ENCODE measurements around the gene DNM3. TPM values are rescaled to one million over a fixed set of nuclear protein-coding genes. Genes with fewer than 3 reads are reported as not detected.

DNM3 gene
- total RNA-seq, 1 donor: 2.0 TPM

DNA sequence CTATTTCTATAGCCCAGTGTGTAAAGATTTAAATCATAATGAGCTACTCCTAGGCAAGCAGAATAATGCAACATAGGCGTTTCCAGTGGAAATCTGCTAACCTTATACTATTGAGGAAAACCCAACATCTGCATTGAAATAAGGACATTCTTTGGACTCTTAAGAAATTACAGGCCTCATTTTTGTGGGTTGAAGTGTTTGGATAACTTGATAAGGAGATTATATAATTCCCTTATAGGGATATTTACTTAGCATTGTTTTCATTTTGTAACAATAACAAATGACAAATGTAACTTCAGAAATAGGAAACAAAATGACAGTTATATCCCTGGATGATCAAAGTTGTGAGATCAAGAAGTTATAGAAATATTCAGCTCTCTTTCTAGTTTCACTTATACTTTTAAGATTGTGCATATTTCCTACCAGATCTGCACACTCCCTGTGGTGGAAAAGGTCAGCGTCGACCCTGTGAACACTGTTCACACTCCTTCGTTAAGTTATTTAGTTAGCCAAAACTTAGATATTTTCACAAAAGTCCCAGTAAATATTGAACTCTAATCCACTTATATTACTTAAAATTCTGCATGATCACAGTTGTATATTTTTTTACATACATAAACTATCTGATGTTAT lies 294.8 kb downstream of the DNM3 start:
- TF ChIP-seq, protein P1, sequence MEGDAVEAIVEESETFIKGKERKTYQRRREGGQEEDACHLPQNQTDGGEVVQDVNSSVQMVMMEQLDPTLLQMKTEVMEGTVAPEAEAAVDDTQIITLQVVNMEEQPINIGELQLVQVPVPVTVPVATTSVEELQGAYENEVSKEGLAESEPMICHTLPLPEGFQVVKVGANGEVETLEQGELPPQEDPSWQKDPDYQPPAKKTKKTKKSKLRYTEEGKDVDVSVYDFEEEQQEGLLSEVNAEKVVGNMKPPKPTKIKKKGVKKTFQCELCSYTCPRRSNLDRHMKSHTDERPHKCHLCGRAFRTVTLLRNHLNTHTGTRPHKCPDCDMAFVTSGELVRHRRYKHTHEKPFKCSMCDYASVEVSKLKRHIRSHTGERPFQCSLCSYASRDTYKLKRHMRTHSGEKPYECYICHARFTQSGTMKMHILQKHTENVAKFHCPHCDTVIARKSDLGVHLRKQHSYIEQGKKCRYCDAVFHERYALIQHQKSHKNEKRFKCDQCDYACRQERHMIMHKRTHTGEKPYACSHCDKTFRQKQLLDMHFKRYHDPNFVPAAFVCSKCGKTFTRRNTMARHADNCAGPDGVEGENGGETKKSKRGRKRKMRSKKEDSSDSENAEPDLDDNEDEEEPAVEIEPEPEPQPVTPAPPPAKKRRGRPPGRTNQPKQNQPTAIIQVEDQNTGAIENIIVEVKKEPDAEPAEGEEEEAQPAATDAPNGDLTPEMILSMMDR (IDR thresholded peaks at IDR 0.05; ENCODE audit: insufficient read depth, low read length): no peak
- DNase-seq (ENCODE audit: low read depth): peak; percentile 93
- no peak overlapping the region for H3K4me3 ChIP-seq (ENCODE audit: low read depth, low read length)

DNA sequence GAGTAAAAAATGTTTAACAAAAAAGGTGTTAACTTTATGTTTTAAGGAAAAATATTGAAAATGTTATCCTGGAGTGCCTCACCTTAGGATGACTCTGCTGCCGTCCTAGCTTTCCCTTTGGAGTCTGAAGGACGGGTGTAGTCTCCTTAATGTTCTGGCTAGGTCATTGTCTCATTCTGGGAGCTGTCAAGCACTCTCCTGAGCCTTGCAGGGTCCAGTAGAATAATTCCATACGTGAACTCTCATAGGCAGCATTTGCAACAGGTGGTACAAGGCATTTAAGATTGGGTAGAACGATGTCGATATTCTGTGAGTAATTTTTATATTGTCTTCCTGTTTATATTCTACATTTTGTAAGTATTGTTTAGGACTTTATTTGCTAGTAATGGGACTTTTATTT lies 295.6 kb downstream of the DNM3 start:
- no peak overlapping the region for H3K4me3 ChIP-seq (ENCODE audit: low read depth, low read length)
- DNase-seq (ENCODE audit: low read depth): peak; percentile 42
- TF ChIP-seq, protein P1 (IDR thresholded peaks at IDR 0.05; ENCODE audit: insufficient read depth, low read length): no peak

DNA sequence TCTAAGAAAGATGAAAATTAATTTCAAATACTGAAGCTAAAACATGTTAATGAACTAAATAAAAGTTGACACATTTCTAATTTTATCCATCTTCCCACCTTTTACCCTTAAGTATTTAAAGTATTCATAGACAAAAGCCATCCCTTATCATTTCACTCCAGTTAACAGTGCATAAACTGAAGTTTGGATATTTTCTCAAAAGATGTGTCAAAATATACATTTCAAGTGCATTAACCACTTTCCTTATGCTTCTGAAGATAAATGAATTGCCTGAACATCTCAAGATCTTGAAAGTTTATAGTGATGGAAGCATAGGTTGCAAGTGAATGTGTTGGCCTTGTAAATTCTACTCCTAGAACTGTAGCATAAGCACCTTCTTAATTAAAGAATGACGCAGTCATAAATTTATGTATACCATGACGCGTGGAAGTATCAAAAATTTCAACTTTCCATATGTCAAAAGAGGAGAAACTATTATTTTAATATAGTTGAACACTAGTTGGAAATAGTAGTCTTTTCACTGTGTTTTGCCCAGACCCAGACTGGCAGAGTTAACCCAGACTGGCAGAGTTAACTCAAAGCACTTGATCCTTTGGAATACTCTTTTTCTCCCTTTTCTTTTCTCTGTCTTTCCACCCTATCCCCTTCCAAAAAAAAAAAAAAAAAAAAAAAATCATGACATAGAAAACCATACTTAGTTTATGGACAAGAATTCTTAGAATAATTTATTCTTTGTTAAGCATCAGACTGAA lies 296.6 kb downstream of the DNM3 start:
- TF ChIP-seq, protein P1 (IDR thresholded peaks at IDR 0.05; ENCODE audit: insufficient read depth, low read length): no peak
- DNase-seq (ENCODE audit: low read depth): peak; percentile 32
- no peak overlapping the region for H3K4me3 ChIP-seq (ENCODE audit: low read depth, low read length)

DNA sequence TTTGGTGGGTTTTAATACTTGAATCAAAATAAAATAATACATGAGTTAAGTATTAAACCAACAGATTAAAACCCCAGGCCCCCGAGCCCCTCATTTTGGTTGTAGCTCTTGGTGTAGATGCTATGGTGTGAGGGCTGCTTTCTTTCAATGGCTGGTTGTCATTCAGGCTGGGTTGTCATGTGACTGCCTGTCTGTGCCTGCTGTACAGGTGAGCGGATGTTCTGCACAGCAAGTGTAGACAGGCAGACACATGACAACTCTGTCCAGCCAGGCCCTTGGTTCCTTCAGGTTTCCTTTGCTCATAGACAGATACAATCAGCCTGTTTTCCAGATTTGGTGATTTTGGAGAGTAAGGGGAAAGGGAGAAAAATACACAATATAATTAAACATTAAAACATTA lies 297.3 kb downstream of the DNM3 start:
- no peak for DNase-seq (ENCODE audit: low read depth)
- no peak overlapping the region for H3K4me3 ChIP-seq (ENCODE audit: low read depth, low read length)
- TF ChIP-seq, protein P1 (IDR thresholded peaks at IDR 0.05; ENCODE audit: insufficient read depth, low read length): no peak

DNA sequence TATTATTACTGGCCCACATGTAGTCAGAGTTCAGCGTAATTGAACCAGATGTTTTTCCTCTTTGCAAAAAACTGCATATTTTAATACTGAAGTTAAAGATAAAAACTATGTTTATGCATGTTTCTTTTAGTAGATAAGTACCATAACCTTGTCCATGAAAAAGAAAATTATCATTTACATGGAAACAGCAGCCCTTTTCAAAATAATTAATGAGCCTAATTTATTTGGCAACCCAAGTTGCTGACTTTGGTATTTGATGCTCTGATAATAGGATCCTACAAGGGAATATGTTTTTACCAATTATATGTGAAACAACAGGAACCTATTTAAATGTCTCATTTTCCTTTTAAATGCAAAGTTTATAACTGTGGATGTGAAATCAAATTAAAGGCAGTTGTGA lies 297.9 kb downstream of the DNM3 start:
- DNase-seq (ENCODE audit: low read depth): peak; percentile 66
- TF ChIP-seq, protein P1 (IDR thresholded peaks at IDR 0.05; ENCODE audit: insufficient read depth, low read length): no peak
- H3K4me3 ChIP-seq (ENCODE audit: low read depth, low read length): peak overlapping the region; percentile 49

DNA sequence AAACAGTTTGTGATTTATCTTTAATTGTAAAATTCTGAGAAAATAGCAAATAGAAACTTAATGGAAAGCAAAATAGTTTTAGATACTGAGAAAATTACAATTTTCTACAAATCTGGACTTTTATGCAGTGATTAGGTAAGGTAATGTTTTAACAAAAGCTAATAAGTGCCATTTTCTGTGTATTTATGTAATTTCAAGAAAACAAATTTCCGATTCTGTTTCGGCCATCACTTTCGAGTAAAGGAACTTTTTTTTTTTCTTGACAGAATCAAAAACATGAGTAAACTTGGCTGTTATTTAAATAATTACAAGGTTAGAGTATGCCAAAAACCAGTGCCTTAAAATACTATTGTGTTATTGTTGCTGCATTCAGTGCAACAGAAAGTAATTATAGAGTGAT lies 298.8 kb downstream of the DNM3 start:
- DNase-seq (ENCODE audit: low read depth): peak; percentile 26
- H3K4me3 ChIP-seq (ENCODE audit: low read depth, low read length): peak overlapping the region; percentile 91

More for the DNA sequence above, 298.8 kb downstream of the DNM3 start:
- TF ChIP-seq, protein P1 (IDR thresholded peaks at IDR 0.05; ENCODE audit: insufficient read depth, low read length): no peak
